Activated CD4-positive, CD25-positive, alpha-beta regulatory T cell treated with anti-CD3 and anti-CD28 coated beads, Interleukin-2, amount 50 U/mL, for 24 hours (primary cell): ENCODE measurements around the gene FTMT.
"Not testable (repeated sequence)": the region's sequence is repeated elsewhere in the genome, so short reads cannot be mapped to it uniquely, and the experiment has no call there.

Experiments
- ATAC-seq, 2 donors: fragments of 150-1000 bp; cut with Tn5 transposase; one replicate each; pipeline ENCODE4 v1.10.0; 2021; ENCODE audit warnings: mild to moderate bottlenecking in 1 of 2, moderate library complexity in 1 of 2

The FTMT gene

DNA sequence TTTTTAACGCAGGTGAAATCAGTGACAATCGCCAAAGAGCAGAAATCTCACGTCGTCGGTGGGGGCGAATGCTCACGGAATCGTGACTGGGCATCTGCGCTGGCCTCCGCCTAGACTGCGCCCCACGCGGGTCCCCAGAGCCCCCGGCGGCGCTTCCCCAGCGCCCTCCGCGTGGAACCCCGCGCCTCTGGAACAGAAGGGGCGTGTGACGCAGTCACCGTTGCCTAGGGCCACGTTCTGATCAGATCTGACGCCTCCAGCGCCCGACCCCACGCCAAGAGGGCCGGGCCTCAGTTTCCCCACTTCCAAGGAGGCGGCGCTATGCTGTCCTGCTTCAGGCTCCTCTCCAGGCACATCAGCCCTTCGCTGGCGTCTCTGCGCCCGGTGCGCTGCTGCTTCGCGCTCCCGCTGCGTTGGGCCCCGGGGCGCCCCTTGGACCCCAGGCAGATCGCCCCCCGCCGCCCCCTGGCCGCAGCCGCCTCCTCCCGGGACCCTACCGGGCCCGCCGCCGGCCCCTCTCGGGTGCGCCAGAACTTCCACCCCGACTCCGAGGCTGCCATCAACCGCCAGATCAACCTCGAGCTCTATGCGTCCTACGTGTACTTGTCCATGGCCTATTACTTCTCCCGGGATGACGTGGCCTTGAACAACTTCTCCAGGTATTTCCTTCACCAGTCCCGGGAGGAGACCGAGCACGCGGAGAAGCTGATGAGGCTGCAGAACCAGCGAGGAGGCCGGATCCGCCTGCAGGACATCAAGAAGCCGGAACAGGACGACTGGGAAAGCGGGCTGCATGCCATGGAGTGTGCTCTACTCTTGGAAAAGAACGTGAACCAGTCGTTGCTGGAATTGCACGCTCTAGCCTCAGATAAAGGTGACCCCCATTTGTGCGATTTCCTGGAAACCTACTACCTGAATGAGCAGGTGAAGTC is at the start of gene FTMT:
Gene FTMT (plus strand): TSS at position 240 of the 932 bp plus-strand sequence. CDS start 82 bp downstream, at position 322.
- no peak for ATAC-seq

DNA sequence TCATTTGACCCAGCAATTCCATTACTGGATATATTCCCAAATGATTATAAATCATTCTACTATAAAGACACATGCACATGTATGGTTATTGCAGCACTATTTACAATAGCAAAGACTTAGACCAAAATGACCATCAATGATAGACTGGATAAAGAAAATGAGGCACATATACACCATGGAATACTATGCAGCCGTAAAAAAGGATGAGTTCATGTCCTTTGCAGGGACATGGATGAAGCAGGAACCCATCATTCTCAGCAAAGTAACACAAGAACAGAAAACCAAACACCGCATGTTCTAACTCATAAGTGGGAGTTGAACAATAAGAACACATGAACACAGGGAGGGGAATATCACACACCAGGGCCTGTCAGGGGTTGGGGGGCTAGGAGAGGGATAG is 46.4 kb upstream of the FTMT start:
- not testable (repeated sequence) for ATAC-seq

DNA sequence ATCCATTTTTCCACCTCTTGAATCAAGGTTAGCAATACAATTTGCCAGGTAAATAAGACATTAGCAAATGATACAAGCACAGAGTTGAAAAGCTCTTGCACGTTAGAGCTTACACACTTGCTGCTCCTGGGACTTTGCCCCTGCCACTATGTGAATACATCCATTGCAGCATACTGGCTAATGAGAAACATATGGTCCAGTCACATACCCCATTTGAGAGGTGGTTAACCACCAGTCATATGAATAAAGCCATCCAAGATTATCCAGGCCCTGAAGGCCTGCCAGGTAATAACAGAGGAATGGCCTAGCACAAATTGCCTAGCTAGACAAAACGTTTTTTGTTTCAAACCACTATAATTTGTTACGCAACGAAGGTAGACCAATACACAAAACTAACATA is 45.8 kb upstream of the FTMT start:
- ATAC-seq, result no peak

DNA sequence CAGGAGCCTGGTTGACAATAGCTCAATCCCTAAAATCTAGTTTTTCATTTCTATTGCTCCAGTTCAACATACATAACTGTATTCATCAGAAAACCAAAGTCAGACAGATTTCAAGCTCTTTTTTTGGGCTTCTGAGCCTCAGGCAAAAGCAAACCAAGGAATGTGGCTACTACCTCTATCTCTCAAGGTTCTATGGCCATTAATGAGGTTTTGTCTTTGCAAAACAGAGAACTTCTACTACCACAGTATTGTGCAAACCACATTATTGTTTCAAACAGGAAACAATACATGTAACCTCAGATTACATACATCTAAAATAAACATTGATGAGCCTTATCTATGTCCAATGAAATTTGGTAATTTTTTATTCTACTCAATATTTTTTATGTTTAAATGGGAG is 35.5 kb upstream of the FTMT start:
- no peak for ATAC-seq

DNA sequence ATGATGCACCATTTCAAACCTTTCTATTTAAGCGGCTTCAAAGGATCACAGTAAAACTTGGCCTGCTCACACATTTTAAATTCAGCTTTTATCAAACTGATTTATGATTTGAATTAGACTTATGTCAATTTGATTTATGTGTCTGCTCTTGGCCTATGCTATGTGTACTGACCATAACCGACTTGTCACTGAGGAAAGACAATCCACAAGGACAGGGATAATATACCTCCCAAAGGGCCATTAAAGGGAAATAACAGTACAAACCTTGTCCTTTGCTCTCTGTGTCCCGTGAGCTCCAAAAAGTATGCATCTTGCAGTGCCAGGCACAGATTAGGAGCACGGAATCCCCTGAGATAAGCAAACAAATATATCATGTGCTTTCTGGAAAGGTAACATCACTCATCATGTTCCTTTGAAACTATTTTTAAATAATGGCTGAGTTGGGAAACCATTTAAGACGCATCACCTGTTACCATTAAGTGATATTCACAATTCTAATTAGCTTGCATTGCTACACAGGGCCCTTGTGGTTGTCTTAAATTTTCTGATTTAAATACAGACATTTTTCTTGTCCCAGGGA is 31.9 kb upstream of the FTMT start:
- no peak for ATAC-seq

DNA sequence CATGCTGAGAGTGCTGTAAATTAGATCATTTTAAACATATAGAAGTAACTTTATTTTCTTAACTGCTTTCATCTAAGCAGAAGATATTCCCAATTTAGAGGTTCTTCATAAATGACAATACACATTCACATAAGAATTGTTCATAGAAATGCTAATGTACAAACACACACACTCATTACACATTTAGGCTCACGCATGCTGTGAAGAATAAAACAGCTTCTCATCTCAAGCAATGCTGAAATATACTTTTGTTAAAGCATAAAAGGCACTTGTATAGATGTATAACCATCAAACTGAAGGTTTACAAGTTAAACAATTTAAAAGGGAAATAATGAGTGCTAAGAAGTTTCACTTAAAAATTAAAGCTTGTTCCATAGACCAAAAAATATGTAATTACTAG is 18.1 kb upstream of the FTMT start:
- ATAC-seq, result no peak

DNA sequence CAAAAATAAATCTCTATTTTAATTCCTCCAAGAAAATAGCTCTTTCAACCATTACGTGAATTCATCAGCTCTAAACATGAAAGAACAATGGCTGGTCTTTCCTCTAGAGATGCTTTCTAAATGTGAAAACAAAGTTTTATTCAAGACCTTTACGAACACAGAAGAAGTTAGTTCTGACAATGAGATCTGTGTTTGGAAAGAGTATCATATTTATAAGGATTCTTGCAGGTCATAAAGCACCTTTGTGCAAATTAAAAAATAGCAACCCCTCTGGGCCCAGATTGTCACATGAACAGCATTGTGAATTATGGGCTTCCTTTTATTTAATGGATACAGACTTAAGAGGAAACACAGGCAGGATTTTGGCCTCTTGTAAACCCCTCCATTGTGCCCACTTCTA is 17.7 kb upstream of the FTMT start:
- ATAC-seq, result no peak

DNA sequence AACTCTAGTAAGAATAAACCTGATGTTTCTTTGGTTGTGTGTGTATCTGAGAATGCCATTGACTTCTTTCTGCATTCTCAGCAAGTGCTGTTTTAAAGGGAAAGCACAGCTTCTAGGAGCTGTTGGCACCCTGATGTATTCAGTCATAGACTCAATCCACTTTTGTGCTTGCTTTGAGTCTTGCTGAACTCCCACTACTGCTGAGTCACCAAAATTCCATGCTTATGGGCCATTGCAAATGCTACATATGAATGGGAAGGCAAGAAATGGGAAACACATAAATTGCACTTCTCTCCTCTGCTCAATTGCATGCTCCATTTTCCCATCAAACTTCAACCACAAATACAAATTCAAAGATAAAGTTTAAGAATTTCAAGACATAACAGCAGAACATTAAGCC is 9.8 kb upstream of the FTMT start:
- no peak for ATAC-seq

DNA sequence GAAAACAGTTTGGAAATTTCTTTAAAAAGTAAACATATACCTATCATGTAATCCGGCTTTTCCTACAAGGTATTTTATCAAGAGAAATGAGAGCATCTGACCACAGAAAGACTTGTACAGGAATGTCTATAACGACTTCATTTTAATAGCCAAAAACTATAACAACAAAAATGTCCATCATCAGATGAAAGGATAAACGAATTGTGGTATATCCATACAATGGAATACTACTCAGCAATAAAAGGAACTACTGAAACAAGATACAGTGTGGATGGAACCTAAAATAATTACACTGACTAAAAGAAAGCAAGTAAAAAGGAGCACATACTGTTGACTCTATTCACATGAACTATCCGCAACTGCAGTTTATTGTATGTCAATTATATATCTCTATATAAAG is 1.4 kb upstream of the FTMT start:
- no peak for ATAC-seq

DNA sequence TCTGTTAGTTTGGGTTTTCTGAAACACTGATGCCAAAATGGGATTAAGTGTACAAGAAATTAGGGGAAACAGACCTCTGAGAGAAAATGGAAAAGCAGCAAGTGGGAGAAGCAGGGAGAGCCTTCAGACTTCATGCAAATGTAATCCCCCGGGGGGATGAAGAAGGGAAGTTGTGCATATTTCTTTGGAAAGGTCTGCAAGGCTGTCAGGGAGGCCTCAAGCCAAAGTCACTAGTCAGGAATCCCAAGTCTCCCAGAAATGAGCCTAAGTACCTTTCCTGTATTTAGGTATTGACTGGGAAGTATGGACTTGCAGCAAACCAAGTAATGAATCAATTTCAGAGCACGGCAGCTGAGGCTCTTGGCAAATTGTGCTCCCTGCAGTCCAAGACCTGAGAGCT is 2.2 kb downstream of the FTMT start:
- no peak for ATAC-seq

DNA sequence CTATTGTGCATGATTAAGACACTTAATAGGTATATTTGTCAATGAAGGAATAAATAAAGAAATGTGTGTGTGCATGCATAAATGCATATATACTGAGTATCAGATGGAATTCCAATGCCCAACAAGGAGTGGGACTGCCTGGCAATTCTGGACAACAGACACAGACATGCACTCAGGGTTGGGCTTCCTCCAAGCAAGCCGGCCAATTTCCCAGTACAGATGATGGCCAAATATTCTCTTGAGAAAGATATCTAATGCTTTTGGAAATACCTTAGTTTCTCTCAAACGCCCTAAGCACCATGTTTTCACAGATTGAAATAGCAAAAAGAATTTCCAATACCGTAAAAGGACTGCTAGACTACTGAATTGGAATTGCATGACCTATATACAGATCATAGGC is 11.1 kb downstream of the FTMT start:
- no peak for ATAC-seq

DNA sequence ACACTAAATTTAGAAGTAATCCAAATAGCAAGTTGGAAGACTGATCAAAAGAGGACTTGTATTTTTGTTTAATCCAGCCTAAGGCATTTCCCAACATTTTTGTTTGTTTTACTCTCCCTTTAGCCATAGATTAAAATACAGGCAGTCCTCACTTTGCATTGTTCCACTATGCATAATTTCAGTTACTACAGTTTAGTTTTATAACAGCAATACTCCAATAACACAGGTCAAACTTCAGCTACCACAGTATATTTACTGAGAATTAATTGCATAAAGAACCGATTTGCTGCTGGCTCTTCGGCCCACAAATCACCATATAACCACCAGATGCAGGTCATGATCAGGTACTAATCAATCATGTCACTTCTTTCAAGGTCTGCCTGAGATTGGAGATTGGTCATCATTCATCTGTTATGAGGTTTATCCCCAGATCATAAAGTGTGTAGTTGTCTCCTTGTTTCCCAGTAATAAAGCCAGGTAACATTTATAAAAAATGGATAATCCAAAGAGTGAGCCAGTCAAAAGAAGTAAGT is 12.1 kb downstream of the FTMT start:
- ATAC-seq, result no peak

DNA sequence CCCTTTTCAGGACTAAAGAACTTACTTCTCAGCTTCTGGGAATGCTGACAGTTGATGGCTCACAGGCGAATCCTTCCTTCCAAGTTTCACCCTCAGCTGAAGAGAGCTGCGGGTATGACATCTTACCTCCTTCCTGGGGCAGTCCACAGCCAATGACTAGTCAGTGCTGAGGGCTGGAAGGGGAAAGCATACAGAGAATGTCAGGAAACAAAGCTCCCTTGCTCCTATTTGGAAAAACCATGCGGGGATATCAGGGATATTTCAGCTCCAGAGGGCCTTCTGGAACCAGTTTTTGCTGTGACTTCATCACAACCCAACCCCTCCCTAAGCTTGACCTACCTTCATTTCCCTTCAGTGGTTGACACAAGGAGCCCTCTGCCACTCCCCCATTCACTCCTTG is 15.7 kb downstream of the FTMT start:
- ATAC-seq, result no peak

DNA sequence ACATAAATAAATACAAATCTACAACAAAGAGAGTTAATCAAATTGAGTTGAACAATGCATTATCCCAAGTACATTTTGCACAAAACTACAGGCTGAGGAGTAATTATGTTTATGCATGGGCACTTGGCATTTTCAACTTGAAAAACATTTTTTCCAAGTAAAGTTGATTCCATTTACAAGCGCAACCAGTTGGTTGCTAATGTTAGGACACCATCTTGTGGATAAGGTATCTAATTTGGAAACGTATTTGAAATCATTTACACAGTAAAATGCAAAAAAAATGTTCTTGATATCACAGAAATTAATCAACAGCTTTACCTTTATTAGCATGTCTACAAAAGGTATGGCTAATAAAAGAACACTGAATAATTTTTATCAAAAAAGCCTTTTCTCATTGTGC is 18.8 kb downstream of the FTMT start:
- ATAC-seq, result no peak

DNA sequence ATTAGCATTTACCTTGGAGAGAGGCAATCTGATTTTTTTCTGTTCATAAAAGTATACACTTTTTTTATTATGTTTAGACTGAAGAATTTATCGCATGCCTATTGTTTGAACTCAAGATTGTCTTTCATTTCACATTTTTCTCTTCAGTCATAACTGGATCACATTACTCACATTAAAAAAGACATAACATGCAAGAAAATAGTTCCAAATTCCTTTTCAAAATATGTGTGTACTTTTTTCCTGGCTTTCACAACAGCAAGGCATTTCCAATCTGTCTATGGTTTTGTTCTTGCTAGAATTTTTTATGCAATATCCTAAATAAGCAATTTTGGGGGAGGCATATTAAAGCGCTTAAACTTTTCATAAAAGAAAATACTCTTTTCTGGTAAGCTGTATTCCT is 21.2 kb downstream of the FTMT start:
- no peak for ATAC-seq

DNA sequence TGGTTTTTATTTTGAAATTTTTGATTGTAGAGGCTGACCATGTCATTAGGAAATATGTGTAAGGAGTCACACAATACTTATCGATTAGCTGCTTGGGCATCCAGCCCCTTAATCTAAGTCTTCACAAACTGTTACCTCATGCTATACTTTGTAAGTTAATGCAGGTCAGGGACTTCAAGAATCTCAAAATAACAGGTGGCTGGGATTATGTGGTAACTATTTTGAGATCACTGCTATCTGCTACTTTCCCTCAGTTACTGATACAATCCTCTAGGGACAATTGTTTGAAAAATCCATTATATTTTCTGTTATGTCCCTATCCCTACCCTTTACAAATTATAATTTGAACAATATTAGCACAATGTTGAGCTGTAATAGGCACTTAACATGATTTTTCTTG is 21.7 kb downstream of the FTMT start:
- ATAC-seq, result no peak

DNA sequence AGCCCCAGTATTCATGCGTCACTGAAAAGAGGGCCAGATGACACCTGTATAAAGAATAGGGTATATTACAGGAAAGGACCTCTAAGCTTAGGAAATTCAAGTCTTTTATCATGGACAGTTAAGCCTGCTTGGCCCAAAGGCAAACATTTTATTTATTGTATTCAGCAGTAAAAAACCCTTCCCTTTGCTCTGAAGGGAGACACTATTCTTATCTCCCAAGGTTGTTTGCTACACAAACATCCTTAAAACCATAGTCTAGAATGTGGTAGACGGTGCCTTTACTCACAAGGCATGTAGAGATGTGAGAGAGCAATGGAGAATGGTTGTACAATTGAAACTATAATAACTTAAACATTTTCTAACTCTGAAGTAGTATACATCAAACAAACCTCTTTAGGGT is 33.9 kb downstream of the FTMT start:
- ATAC-seq, result no peak

DNA sequence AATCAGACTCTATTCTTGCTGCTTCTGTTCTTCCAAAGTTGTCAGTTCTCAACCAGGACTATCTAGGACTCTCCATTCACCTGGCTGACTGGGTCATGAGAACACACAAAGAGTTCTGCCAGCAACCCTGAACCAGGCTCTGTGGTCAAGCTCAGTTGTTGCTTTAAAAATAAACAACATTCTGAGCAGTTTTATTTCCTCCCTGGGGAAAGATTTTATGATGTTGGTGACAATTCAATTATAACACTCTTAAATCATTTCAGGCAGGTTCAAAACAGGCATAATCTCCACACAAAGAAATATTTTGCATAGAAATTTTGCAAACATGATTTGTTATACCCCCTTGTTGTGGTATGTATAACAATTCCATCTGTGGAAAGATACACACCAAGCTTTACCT is 36.0 kb downstream of the FTMT start:
- ATAC-seq, result no peak

DNA sequence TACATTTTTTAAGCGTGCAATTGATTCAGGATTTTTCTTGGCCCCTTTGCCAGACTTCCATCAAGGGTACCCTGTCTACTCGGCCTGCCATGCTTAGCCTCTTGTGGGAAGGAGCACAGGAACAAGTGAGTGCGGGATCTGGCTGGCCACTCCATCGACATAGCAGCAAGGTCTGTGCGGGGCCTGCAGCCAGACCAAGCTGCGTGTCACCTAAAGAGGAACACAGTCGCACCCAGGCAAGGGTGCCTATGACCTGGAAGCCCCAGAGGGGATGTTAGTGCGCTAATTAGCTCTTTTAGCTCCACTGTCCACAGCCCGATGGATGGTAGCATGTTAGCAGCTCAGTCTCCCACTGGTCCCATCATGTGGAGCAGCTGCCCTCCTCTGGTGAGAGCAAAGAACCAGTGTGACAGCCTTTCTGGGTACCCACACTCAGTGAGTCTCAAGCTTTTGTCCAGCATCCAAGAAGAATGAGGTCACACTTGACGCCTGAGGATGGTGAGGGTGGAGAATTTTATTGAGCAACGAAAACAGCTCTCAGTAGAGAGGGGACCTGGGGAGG is 38.7 kb downstream of the FTMT start:
- no peak for ATAC-seq

DNA sequence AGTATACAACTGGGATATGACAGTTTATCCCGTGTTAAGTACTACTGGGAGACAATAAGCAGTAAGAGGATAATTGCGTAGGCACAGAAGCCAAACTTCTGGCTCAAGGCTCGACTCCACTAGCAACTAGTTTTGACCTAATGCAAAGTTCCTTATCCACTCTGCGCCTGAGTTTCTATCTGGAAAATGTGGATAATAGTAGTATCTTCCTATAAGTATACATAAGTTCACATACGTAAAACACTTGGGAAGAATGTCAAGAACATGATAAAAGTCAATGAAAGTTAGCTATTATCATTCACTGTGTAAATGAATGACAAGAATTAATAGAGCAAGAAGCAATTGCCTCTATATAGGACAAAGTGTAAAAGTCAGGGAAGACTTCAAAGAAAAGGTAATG is 45.7 kb downstream of the FTMT start:
- no peak for ATAC-seq

DNA sequence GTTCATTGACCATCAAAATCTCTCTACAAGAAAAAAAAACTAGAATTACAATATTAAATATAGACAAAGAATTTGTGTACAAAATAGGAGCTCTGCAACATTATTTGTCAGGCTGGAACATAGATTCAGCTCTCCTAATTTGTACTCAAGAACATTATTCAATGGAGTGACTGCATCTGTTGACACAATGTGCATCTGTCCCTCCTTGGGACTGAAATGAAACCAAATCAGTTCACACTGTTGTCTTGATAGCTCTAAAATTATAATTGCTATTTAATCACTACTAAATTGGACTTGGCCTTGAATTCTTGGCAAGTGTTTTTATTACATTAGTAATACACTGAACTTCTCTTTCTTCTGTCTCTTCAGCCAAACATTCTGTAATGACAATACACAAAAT is 47.7 kb downstream of the FTMT start:
- ATAC-seq, result no peak
